GM21786 (cell line): ENCODE results near the gene ITGAL.

Experiments
- ATAC-seq: cut with Tn5 transposase; IDR thresholded peaks from one replicate; pipeline ENCODE4 v1.9.1; 2021; ENCODE audit not compliant: unreplicated experiment

Gene ITGAL

DNA sequence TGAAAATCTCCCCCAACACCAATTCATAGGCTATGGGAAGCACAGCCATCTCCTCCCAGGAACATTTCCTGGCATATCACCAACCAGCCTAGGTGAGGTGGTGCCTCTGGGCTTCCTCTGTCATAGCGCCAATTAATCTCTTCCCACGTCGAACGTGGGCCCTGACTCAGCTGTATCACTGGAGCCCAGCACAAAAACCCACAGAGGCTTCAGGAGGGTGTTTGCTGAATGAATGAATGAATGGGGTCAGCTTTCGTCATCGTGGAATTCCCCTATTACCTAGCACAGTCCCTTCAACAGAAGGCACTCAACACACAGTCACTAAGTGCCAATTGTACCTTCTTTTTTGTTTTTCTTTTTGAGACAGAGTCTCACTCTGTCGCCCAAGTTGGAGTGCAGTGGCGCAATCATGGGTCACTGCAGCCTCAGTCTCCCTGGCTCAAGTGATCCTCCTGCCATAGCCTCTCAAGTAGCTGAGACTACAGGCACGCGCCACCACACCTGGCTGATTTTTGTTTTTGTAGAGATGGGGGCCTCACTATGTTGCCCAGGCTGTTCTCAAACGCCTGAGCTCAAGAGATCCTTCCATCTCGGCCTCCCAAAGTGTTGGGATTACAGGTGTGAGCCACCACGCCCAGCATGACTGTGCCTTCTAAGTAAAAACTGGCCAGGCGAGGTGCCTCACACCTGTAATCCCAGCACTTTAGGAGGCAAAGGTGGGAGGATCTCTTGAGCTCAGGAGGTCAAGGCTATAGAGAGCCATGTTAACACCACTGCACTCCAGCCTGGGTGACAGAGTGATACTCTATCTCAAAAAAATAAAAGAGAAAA is 94.8 kb downstream of the ITGAL start:
- ATAC-seq: no peak

- peak; percentile 30 for ATAC-seq
Measured at GRCh38 chr16:30567991-30568638, 95.6 kb downstream of the ITGAL start.

DNA sequence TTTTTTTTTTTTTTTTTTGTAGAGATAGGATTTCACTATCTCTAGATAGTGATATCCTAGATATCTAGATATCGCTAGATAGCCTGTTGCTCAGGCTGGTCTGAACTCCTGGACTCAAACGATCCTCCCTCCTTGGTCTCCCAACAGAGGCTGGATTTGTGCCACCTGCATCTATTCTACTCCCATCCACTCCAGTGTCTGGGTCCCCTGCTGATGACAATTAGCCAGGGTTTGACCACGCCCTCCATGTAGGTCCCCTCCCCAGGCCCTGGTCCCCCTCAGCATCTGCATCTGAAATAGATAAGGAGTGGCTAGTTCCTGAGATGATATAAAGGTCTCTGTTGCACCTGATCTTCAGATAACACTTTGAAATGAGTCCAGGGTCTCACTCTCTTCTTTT is 96.7 kb downstream of the ITGAL start:
- no peak for ATAC-seq

GRCh38 chr16:30569746-30570635 is 97.4 kb downstream of the ITGAL start:
- ATAC-seq: no peak

GRCh38 chr16:30570636-30571444 is 98.3 kb downstream of the ITGAL start:
- ATAC-seq: no peak

DNA sequence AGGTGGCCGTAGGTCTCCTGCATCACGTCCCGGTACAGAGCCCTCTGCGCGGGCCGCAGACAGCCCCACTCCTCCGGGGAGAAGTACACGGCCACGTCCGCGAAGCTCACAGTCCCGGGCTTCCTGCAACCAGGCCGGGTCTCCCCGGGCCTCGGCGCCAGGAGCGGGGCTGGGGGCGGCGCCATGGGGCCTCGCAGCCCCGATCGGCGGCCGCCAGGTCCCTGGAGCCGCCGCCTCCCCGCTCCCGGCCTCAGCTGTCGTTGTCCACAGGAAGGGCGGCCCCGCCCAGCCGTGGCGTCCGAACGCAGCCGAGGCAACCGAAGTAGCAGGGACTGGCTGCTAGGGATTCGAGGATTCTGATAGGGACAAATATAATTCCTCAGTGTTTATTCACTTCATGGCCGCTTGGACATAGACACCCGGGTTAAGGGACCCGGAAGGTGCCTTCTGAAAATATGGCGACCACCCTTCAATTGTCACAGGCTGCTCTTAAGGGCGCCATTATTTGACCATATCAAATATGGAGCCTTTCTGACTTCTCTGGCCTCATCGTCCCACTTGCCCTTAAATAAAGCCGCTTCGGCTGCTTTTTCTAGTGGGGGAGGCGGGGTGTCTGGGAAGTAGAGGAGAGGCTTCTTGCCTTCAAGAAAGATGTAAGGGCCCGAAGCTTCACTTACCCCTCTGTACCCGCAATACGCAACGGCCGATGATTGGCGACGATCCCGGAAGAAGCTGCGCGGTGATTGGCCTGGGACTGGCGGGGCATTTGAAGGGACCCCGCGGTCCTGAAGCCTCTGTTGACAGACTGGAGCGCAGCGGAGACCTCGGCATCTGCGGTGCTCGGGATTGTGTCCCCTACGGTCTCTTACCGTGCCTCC is 99.1 kb downstream of the ITGAL start, which contains the start of gene ZNF688:
TSS of gene ZNF688 (minus strand) at position 270 of the 878 bp plus-strand sequence. CDS start at position 185, 85 bp downstream.
- ATAC-seq: peak; percentile 75
